HG03378 (cell line): Measurements from ENCODE around the gene CHMP1A.
"Not testable (repeated sequence)": the region's sequence is repeated elsewhere in the genome, so short reads cannot be mapped to it uniquely, and the experiment has no call there.

ENCODE experiments used
- ATAC-seq: cut with Tn5 transposase; IDR thresholded peaks from one replicate; pipeline ENCODE4 v1.9.1; 2021; ENCODE audit warnings: mild to moderate bottlenecking, moderate library complexity; ENCODE audit not compliant: unreplicated experiment

CHMP1A gene

DNA sequence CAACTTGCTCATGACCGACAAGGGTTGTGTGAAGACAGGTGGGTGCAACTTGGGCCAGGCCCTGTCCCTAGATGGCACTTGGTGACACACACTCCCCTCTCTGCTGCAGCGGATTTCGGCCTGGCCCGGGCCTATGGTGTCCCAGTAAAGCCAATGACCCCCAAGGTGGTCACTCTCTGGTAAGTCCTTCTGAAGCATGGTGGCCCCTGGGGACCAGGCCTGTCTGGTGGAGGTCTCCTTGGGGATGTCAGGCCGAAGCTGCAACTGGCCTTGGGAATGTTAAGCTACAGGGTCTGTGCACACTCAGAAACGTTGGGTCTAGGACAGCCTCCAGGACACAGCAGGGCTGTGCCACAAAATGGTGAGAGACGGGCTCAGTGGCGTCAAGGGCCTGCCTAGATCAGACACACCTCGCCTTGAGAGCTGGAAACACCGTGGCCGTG, 35.8 kb upstream of the CHMP1A start:
- no peak for ATAC-seq

DNA sequence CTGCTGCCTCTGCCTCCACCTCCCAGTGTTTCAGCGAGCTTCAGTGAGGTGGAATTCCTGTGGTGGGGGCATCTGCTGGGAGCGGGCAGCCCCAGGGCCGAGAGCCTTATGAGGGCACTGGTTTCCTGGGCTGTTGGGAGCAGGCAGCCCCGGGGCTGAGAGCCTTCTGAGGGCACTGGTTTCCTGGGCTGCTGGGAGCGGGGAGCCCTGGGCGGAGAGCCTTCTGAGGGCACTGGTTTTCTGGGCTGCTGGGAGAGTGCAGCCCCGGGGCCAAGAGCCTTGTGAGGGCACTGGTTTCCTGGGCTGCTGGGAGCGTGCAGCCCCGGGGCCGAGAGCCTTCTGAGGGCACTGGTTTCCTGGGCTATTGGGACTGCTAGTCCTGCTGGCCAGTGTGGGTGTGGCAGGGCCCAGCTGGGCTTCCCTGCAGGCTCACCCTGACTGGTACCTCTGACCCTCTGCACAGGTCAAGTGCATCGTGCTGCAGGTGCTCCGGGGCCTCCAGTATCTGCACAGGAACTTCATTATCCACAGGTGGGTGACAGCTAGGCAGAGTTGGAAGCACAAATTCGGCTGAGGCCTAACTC, 34.6 kb upstream of the CHMP1A start:
- no peak for ATAC-seq

- no peak for ATAC-seq
Observed at GRCh38 chr16:89691231-89691985, 33.9 kb upstream of the CHMP1A start.

- no peak for ATAC-seq
Observed at GRCh38 chr16:89690392-89690901, 32.9 kb upstream of the CHMP1A start.

DNA sequence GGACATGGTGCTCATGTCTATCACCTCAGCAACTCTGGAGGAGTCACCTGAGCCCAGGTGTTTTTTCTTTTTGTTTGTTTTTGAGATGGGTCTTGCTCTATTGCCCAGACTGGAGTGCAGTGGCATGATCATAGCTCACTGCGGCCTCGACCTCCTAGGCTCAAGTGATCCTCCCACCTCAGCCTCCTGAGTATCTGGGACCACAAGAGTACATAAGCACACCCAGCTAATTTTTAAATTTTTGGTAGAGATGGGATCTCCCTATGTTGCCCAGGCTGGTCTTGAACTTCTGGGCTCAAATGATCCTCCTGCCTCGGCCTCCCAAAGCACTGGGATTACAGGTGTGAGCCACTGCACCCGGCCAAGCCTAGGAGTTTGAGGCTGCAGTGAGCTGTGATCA, 32.1 kb upstream of the CHMP1A start:
- ATAC-seq: not testable (repeated sequence)

DNA sequence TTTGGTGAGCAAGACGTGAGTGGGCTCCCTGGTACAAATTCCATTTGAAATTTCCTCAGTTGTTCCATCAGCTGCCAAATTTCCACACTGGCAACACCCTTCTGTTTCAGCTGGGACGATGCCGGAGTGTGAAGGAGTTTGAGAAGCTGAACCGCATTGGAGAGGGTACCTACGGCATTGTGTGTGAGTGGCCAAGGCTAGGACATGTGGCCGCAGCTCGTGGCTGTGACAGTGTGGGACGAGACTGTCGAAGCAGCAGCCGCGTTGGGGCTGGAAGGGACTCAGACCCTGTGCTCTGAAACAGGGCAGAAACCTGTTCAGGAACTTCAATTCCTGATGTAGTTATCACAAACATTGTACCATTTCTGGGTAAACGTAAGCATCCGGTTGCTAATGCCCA, 31.6 kb upstream of the CHMP1A start:
- ATAC-seq: no peak

DNA sequence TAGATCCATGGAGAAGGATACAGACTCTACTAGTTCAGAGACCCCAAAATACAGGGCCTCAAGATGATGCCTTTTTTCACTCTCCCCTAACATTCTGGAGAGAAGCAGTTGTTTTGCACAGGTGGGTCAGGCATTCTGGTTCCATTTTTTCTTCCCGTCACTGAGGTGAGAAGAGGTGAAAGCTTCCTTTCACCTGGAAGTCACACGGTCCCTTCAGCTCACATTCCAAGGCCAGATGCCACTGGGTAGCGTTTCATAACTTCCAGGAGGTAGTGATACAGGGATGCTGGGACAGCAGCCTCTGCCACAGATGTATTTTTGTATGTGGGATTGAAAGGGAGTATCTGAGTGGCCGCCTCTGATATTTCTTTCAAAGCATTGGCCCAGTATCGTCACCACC, 30.9 kb upstream of the CHMP1A start:
- no peak for ATAC-seq

DNA sequence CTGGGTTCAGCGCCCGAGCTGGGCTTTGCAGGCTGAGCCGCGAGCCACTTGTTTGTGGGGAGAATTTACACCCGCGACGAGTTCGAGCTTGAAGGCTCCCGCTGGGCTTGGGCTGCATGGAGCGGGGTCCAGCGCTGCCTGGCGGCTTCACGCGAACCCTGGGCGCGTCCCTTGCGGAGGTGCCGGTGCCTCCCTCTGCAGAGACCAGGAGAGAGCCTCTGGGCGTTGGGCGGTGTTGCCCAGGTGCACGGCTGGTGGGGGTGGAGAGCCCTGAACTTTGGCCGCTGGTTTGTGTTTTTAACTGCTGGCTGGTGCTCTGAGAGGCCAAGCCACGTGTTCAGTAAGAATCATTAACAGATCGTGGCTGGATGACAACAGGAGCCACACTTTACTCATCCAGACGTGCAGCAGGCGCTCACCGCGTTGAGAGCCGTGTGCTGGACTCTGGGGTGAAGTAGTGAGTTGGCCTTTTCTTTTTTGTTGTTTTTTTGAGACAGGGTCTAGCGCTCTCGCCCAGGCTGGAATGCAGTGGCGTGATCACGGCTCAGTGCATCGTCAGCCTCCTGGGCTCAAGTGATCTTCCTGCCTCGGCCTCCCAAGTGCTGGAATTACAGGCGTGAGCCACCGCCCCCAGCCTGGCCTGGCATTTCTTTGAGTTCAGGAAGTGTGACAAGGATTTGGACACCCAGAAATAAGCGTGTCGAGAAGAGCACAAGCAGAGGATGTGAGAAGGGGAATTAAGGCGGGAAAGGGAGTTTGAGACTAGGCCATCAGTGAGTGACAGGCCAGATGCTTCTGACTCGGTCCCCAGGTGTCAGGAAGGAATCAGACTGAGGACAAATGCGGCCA, 29.8 kb upstream of the CHMP1A start:
- peak; percentile 18 for ATAC-seq

- peak; percentile 72 for ATAC-seq
Observed at GRCh38 chr16:89686520-89687091, 29.1 kb upstream of the CHMP1A start, which contains the start of gene CDK10. Gene CDK10 (plus strand): TSS chr16:89686689. CDS start chr16:89686711, 22 bp downstream.

DNA sequence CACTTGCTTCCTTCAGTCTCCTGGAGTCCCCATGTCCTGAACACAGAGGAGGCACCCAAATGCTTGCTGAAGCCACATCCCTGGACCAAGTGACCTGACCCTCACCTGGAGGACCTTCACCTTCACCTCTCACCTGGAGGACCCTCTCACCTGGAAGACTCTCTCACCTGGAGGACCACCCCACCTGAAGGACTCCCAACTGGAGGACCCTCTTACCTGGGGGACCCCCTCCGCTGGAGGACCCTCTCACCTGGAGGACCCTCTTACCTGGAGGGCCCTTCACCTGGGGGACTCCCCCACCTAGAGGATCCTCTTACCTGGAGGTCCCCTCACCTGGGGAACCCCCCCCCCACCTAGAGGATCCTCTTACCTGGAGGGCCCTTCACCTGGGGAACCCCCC, 28.4 kb upstream of the CHMP1A start:
- no peak for ATAC-seq

DNA sequence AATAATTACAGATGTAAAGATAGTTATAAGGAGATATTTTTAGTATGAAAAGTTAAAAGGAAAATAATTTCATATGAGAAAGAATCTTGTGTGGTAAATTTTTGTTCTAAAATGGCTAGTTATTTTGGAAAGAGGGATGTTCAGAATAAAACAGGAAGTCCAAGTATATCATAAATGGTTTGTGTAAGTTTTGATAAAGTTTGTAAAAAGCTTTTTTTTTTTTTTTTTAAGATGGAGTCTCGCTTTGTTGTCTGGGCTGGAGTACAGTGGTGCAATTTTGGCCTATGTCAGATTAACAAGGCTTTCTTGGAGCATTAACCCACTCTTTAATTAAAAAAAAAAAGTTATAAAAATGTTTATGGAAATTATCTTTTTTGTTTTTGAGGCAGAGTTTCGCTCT, 20.8 kb upstream of the CHMP1A start:
- no peak for ATAC-seq

GRCh38 chr16:89672177-89672941, 14.9 kb upstream of the CHMP1A start:
- no peak for ATAC-seq

- ATAC-seq: not testable (repeated sequence)
Observed at GRCh38 chr16:89671565-89671964, 14.1 kb upstream of the CHMP1A start.

- no peak for ATAC-seq
Observed at GRCh38 chr16:89670496-89671431, 13.3 kb upstream of the CHMP1A start.

DNA sequence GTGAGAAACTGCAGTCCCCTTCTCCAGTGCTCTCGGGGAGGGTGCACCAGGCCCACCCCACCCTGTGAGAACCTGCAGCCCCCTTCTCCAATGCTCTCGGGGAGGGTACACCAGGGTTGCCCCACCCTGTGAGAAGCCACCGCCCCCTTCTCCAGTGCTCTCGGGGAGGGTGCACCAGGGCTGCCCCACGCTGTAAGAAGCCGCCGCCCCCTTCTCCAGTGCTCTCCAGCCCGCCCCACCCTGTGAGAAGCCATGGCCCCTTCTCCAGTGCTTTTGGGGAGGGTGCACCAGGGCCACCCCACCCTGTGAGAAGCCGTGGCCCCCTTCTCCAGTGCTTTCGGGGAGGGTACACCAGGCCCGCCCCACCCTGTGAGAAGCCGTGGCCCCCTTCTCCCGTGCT, 12.2 kb upstream of the CHMP1A start:
- no peak for ATAC-seq

DNA sequence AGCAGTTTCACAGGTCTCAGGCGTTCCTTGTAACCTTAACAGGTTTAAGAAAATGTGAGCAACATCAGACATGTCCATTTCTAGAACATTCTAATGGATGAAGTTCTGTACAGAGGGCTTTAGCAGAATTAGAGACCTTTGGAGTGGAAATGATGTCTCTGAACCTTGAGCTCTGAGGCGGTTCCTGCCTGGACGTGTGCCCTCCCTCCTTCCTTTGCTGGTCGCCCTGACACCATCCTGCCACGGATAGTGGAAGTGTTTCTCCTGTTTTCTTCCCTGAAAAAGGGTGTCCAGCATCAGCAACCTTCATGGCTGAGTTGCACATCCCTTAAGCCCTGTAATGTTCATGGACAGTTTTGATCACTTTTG, 11.3 kb upstream of the CHMP1A start:
- no peak for ATAC-seq

- ATAC-seq: no peak
Observed at GRCh38 chr16:89667633-89668032, 10.1 kb upstream of the CHMP1A start.

GRCh38 chr16:89667000-89667399, 9.5 kb upstream of the CHMP1A start:
- not testable (repeated sequence) for ATAC-seq

- ATAC-seq: not testable (repeated sequence)
Observed at GRCh38 chr16:89664238-89664637, 6.7 kb upstream of the CHMP1A start.
